ENCODE measurements around the gene NCAPG2. TPM values are rescaled to one million over a fixed set of nuclear protein-coding genes. Genes with fewer than 3 reads are reported as not detected.
"Not testable (repeated sequence)": the region's sequence is repeated elsewhere in the genome, so short reads cannot be mapped to it uniquely, and the experiment has no call there.

The NCAPG2 gene
- total RNA-seq, 2 experiments from 2014 or later: 139 to 173 TPM

DNA sequence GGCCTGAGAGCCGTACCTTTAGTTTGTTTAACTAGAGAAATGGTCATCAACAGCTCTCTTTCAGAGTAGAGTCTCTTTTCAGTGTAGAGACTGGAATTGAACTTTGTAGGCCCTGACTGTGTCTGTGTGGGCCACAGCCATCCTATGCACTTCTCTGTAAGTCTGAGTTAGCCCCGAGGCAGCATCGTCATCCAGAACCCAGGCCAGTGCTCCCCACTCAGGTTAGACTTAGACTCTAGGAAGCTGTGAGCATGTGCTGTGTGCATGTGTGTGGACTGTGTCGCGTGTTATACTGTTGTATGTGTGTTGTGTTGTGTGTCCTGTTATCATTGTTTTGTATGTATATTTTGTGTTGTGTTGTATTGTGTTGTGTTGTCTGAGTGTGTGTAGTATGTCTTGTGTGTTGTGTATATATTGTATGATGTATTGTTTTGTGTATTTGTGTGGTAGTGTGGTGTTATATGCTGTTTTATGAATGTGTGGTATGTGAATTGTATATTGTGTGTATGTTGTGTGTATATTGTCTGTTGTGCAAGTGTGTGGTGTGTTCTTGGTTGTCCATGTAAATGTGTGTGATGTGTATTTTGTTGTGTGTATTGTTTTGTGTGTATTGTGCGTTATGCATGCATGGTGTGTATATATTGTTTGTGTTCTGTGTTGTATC, 18.1 kb upstream of the NCAPG2 start:
- Mint-ChIP-seq H3K4me1 (no peaks in the 10 kb centered on the region), H3K27ac (no peak overlapping the region), H3K9me3 (no peaks in the 10 kb centered on the region), H3K27me3 (peaks cover 12% of the 10 kb centered on the region), H3K36me3 (ENCODE audit: low read depth) (no peaks in the 10 kb centered on the region), H3K4me3 (no peak overlapping the region)
- no peak for DNase-seq
- POLR2A ChIA-PET: no interaction called here
- CTCF ChIA-PET: no interaction called here

DNA sequence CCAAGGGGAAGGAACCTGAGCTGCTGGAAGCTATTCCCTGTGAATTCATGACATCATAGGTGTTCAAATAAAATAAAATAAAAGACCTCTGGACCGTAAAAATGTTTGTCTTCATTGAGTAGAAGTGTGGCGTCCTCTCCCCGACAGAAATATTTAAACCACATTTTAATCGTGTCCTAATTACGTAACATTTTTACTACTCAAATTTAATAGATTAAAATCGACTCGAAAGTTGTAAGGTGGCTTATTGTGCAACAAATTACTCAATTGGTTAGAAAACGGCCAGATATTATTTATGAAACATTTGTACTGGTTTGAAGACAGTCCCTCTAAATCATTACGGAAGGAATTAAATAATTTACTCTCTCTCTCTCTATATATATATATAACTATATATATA, 15.5 kb upstream of the NCAPG2 start:
- Mint-ChIP-seq H3K4me1 (no peaks in the 10 kb centered on the region), H3K27me3 (peaks cover 29% of the 10 kb centered on the region)

DNA sequence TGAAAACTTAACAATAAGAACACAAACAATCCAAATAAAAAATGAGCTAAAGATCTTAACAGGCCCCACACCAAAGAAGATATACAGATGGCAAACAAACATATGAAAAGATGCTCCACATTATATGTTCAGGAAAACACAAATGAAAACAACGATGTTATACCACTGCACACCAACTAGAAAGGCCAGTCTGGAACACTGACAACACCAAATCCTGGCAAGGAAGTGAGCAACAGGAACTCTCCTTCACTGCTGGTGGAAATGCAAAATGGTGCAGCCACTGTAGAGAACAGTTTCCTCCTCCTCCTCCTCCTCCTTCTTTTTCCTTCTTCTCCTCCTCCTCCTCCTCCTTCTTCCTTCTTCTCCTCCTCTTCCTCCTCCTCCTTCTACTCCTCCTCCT, 12.2 kb upstream of the NCAPG2 start:
- POLR2A ChIA-PET: no interaction called here
- no peak for DNase-seq
- no peak overlapping the region for H3K4me3 Mint-ChIP-seq
- no peak overlapping the region for H3K27ac Mint-ChIP-seq
- H3K4me1 Mint-ChIP-seq: peaks cover 5% of the 10 kb centered on the region
- CTCF ChIA-PET: interaction anchor here (1.2 kb wide), 1 partner anchor 9 kb away, joined by 3 read pairs; no protein-coding TSS in a partner anchor
- H3K27me3 Mint-ChIP-seq: peaks cover 37% of the 10 kb centered on the region
- H3K36me3 Mint-ChIP-seq (ENCODE audit: low read depth): peaks cover 5% of the 10 kb centered on the region
- peaks cover 4% of the 10 kb centered on the region for H3K9me3 Mint-ChIP-seq

More for the DNA sequence above, 15.5 kb upstream of the NCAPG2 start:
- POLR2A ChIA-PET: no interaction called here
- Mint-ChIP-seq H3K9me3 (no peaks in the 10 kb centered on the region), H3K27ac (no peak overlapping the region), H3K36me3 (ENCODE audit: low read depth) (no peaks in the 10 kb centered on the region), H3K4me3 (no peak overlapping the region)
- no peak for DNase-seq
- CTCF ChIA-PET: interaction anchor here (1.5 kb wide), 1 partner anchor 22 kb away, joined by 4 read pairs; no protein-coding TSS in a partner anchor

DNA sequence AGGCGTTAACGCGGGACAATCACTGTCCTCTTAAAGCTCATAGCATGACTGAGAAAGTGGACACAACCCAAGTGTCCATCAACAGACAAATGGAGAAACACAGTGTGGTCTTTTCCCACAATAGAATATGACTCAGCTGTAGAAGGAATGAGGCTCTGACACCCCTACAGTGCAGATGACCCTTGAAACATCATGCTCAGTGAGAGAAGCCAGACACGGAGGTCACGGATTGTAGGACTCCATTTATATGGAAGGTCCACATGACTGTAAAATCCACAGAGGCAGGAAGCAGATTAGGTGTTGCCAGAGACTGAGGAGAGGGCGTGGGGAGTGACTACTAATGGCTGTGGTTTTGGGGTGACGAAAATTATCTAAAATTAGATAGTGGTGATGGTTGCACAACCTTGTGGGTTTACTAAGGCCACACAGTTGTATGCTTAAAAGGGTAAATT, 6.1 kb upstream of the NCAPG2 start:
- ChIA-PET CTCF (no interaction called here), POLR2A (no interaction called here)
- H3K27ac Mint-ChIP-seq: peak overlapping the region; percentile 63
- peaks cover 10% of the 10 kb centered on the region for H3K27me3 Mint-ChIP-seq
- no peak overlapping the region for H3K4me3 Mint-ChIP-seq
- DNase-seq: peak; percentile 32
- peaks cover 25% of the 10 kb centered on the region for H3K36me3 Mint-ChIP-seq (ENCODE audit: low read depth)
- peaks cover 16% of the 10 kb centered on the region for H3K9me3 Mint-ChIP-seq
- peaks cover 23% of the 10 kb centered on the region for H3K4me1 Mint-ChIP-seq

DNA sequence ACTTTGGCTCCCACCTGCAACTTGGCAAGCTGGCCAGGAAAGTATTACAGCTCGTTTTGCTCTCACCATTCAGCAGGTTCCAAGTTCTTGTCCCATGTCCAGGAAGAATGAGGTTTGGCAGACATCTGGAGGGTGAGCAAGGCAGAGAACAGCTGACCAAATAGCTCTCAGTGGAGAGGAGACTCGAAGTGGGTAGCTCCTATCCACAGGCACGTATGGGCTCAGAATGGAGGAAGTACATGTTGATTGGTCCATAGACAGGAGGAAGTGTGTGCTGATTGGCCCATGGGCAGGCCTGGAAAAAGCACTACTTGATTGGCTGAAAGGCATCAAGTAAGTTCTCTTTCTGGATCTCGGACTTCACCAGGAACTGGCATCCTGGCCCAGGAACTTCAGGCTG, 3.0 kb upstream of the NCAPG2 start:
- Mint-ChIP-seq H3K9me3 (peaks cover 16% of the 10 kb centered on the region), H3K4me1 (peaks cover 37% of the 10 kb centered on the region), H3K27me3 (peaks cover 4% of the 10 kb centered on the region), H3K4me3 (no peak overlapping the region), H3K36me3 (ENCODE audit: low read depth) (peaks cover 38% of the 10 kb centered on the region), H3K27ac (no peak overlapping the region)
- POLR2A ChIA-PET: interaction anchor here (1.1 kb wide), 1 partner anchor 156 kb away, joined by 3 read pairs; no protein-coding TSS in a partner anchor
- DNase-seq: no peak
- CTCF ChIA-PET: interaction anchor here (0.6 kb wide), 1 partner anchor 9 kb away, joined by 3 read pairs; no protein-coding TSS in a partner anchor

DNA sequence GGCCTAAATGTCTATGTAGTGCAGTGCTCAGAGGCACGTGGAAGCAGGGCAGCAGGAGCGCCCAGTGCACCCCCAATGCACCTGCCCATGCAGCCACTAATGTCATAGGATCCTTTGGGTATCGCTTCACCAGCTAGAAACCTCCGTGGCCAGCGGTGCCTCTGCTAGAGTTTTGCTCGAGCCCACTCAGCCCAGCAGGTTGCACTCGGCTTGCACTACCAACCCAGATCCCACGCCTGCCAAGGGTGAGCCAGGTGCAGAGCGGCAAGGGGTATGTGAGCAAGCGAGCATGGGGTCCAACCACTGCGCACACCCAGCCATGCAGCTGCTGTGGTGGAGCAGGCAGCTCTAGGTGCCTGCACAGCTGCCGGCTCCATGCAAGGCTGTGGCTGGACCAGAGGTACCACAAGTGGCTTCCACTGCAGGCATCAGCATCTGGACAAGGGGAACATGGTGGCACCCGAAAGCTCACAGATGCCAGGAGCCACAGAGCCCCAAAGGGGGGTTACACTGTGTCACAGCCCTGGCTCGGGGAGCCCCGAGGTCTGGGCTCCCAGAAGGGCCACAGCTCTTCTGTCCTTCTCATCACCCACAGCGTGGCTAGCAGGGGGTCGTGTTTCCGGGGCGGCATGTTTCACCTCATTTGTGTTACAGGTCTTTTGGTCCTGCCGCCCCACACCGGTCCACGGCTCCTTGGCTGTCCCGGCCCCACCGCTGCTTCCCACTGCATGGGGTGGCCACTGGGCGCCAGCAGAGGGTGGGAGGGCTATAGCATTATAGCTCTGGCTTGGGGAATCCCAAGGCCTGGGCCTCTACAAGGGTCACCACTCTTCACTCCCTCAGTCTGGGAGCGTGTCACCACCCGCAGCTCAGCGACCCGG, 2.3 kb upstream of the NCAPG2 start:
- Mint-ChIP-seq H3K27ac (no peak overlapping the region), H3K4me1 (peaks cover 39% of the 10 kb centered on the region), H3K9me3 (peaks cover 13% of the 10 kb centered on the region), H3K4me3 (peak overlapping the region; percentile 89), H3K36me3 (ENCODE audit: low read depth) (peaks cover 41% of the 10 kb centered on the region), H3K27me3 (peaks cover under 1% of the 10 kb centered on the region)
- ChIA-PET POLR2A (interaction anchor here (1.1 kb wide), 1 partner anchor 157 kb away, joined by 3 read pairs; no protein-coding TSS in a partner anchor), CTCF (interaction anchor here (0.7 kb wide), 1 partner anchor 270 kb away, joined by 3 read pairs; no protein-coding TSS in a partner anchor)
- DNase-seq: no peak

DNA sequence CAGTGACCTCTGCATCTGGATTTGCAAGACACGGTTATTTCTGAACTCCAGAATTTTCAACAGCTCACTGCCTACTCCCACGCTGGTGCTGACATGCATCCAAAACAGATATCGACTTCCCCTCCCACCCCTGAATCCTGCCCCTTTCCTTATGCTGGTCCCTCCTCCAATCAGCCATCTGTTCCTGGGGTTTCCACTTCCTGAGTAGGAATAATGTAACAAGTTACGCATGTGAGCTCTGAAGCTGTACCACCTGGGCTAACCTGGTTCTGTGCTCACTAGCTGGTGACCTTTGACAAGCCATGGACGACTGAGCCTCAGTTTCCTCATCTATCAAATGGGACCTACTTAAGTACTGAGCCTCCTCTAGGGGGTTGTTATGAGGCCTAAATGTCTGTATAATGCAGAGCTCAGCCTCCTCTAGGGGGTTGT, 1.7 kb upstream of the NCAPG2 start:
- H3K4me3 Mint-ChIP-seq: peak overlapping the region; percentile 89
- no peak for DNase-seq
- POLR2A ChIA-PET: interaction anchor here (1.1 kb wide), 1 partner anchor 158 kb away, joined by 3 read pairs; no protein-coding TSS in a partner anchor
- H3K27me3 Mint-ChIP-seq: no peaks in the 10 kb centered on the region
- CTCF ChIA-PET: interaction anchor here (0.7 to 1.1 kb wide), 2 partner anchors 44 to 271 kb away, joined by 3 read pairs; no protein-coding TSS in a partner anchor
- H3K4me1 Mint-ChIP-seq: peaks cover 44% of the 10 kb centered on the region
- peaks cover 47% of the 10 kb centered on the region for H3K36me3 Mint-ChIP-seq (ENCODE audit: low read depth)
- H3K9me3 Mint-ChIP-seq: peaks cover 12% of the 10 kb centered on the region
- peak overlapping the region; percentile 54 for H3K27ac Mint-ChIP-seq

DNA sequence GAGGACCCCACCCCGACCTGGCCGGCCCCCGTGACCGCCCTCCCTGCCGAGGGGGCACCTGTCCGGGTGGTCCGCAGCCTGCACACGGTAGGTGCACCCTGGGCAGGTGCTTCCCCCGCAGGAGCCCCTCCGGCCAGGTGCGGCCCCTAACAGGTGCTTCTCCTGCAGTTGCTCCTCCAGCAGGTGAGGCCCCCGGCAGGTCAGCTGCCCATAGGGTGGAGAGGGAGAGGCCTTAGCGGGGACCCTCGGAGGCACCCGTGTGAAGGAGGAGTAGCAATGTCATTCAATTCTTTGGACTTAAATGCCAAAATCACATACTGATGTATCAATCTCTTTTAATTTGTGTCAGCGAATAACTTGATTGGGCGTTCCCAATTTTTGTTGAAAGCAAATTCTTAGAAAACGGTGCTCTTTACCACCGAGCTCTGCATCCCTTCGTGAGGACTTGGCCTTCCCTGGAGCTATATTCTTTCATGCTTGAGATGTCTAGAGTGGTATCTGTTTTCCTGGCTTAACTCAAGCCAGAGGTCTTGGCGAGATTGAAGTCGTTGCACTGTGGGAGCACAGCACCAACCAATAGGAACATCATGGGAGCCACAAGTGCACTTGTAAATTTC, 738 bp upstream of the NCAPG2 start:
- H3K4me3 Mint-ChIP-seq: peak overlapping the region; percentile 89
- POLR2A ChIA-PET: interaction anchor here (0.7 to 1.2 kb wide), 4 partner anchors 9 to 119 kb away, joined by 3 to 7 read pairs (median 4); no protein-coding TSS in a partner anchor
- DNase-seq: no peak

DNA sequence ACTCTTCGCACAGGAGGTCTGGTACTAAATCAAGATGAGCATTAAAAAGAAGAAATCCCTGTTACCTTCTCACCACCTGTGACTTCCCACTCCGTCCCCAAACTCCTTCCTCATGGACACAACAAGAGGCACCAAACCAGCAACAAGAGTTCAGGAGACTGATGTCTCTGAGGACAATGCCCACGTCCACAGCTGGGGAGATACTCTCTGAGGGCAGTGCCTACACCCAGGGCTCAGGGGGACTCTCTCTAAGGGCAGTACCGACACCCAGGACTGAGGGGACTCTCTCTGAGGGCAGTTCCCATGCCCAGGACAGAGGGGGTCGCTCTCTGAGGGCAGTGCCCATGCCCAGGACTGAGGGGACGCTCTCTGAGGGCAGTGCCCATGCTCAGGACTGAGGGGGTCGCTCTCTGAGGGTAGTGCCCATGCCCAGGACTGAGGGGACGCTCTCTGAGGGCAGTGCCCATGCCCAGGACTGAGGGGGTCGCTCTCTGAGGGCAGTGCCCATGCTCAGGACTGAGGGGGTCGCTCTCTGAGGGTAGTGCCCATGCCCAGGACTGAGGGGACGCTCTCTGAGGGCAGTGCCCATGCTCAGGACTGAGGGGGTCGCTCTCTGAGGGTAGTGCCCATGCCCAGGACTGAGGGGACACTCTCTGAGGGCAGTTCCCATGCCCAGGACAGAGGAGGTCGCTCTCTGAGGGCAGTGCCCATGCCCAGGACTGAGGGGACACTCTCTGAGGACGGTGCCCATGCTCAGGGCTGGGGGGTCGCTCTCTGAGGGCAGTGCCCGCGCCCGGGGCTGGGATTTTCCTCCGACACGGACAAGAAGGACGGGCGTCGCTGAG, 703 bp downstream of the NCAPG2 start:
- POLR2A ChIA-PET: interaction anchor here (1.2 kb wide), 2 partner anchors 10 to 20 kb away, joined by 3 to 7 read pairs; no protein-coding TSS in a partner anchor
- CTCF ChIA-PET: interaction anchor here (0.7 to 1.6 kb wide), 7 partner anchors 8 to 1566 kb away, joined by 3 to 6 read pairs (median 3); no protein-coding TSS in a partner anchor
- H3K36me3 Mint-ChIP-seq (ENCODE audit: low read depth): peaks cover 61% of the 10 kb centered on the region
- DNase-seq, H3K9me3 Mint-ChIP-seq, H3K27me3 Mint-ChIP-seq: not testable (repeated sequence)
- peak overlapping the region; percentile 92 for H3K27ac Mint-ChIP-seq
- peaks cover 54% of the 10 kb centered on the region for H3K4me1 Mint-ChIP-seq
- H3K4me3 Mint-ChIP-seq: peak overlapping the region; percentile 89

More for the DNA sequence above, 738 bp upstream of the NCAPG2 start:
- CTCF ChIA-PET: interaction anchor here (0.8 to 1.6 kb wide), 6 partner anchors 10 to 1568 kb away, joined by 3 to 6 read pairs (median 4); no protein-coding TSS in a partner anchor
- Mint-ChIP-seq H3K27me3 (no peaks in the 10 kb centered on the region), H3K9me3 (peaks cover 9% of the 10 kb centered on the region), H3K4me1 (peaks cover 45% of the 10 kb centered on the region), H3K36me3 (ENCODE audit: low read depth) (peaks cover 49% of the 10 kb centered on the region), H3K27ac (peak overlapping the region; percentile 91)

DNA sequence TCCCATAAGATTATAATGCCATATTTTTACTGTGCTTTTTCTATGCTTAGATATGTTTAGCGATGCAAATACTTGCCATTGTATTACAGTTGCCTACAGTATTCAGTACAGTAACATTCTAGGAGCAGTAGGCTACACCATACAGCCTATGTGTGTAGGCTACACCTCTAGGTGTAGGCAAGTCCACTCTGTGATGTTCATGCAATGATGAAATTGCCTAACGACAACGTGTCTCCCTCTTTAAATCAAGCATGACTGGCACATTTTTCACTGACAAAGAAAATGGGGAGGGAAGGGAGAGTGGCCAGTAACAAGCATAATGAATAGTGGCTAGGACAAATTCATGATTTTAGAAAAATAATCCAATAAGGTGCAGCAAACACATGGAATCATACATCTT, 1.7 kb downstream of the NCAPG2 start:
- peak overlapping the region; percentile 89 for H3K4me3 Mint-ChIP-seq
- H3K27ac Mint-ChIP-seq: peak overlapping the region; percentile 92
- ChIA-PET POLR2A (no interaction called here), CTCF (no interaction called here)
- peaks cover 61% of the 10 kb centered on the region for H3K4me1 Mint-ChIP-seq
- DNase-seq: no peak
- peaks cover 66% of the 10 kb centered on the region for H3K36me3 Mint-ChIP-seq (ENCODE audit: low read depth)
- H3K9me3 Mint-ChIP-seq: peaks cover 7% of the 10 kb centered on the region
- H3K27me3 Mint-ChIP-seq: no peaks in the 10 kb centered on the region

DNA sequence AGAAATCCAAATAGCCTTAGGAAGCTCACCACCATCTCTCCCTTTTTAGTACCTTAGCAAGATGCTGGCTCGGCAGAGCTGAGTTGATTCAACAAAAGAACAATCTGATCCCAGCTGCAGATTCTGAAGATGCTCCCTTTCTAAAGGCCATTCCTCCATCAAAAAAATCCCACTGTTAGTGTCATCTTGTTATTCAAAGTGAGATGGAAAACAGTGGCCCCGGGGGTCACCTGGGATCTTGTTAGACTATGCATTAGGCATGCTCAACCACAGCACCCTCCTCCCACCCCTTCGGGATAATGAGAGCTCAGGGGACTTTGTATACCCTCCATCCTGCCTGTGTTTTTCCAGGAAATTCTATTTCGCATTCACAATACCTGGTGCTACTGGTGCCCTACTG, 2.4 kb downstream of the NCAPG2 start:
- Mint-ChIP-seq H3K27me3 (no peaks in the 10 kb centered on the region), H3K4me1 (peaks cover 64% of the 10 kb centered on the region), H3K9me3 (peaks cover 4% of the 10 kb centered on the region), H3K27ac (no peak overlapping the region), H3K4me3 (peak overlapping the region; percentile 89), H3K36me3 (ENCODE audit: low read depth) (peaks cover 63% of the 10 kb centered on the region)
- ChIA-PET POLR2A (no interaction called here), CTCF (no interaction called here)
- DNase-seq: no peak

DNA sequence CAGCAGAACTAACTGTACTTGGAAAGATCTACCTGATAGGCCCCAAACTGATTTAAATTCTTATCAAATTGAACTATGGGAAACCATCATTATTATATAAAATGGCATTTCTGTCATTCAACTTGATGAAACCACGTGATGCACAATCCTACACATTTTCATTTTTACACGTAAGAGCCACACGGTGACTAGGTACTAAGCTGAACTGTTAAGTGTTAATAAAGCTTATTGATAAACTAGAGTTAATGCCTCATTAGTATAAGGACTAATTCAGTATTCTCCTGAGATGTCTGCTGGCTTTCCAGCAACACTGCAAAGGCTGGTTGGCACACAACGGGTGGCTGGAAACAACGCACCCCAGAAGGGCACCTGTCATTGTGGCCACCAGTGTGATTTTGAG, 4.6 kb downstream of the NCAPG2 start:
- H3K27me3 Mint-ChIP-seq: no peaks in the 10 kb centered on the region
- POLR2A ChIA-PET: no interaction called here
- H3K27ac Mint-ChIP-seq: no peak overlapping the region
- CTCF ChIA-PET: no interaction called here
- H3K4me3 Mint-ChIP-seq: no peak overlapping the region
- no peak for DNase-seq
- peaks cover 72% of the 10 kb centered on the region for H3K36me3 Mint-ChIP-seq (ENCODE audit: low read depth)
- H3K4me1 Mint-ChIP-seq: peaks cover 73% of the 10 kb centered on the region
- H3K9me3 Mint-ChIP-seq: peaks cover 2% of the 10 kb centered on the region
